HG02840 (cell line): ENCODE results near the gene STK40.

Experiments
- ATAC-seq: cut with Tn5 transposase; IDR thresholded peaks from one replicate; pipeline ENCODE4 v1.9.1; 2021; ENCODE audit warnings: mild to moderate bottlenecking, moderate library complexity, moderate number of reproducible peaks; ENCODE audit not compliant: unreplicated experiment, low FRiP score

Gene STK40

GRCh38 chr1:36346741-36347370 is 38.9 kb downstream of the STK40 start:
- ATAC-seq: no peak

GRCh38 chr1:36345353-36345752 is 40.4 kb downstream of the STK40 start:
- ATAC-seq: no peak

- no peak for ATAC-seq
Observed at GRCh38 chr1:36344395-36344680, 41.4 kb downstream of the STK40 start.

- ATAC-seq: no peak
Observed at GRCh38 chr1:36343651-36344394, 41.9 kb downstream of the STK40 start.

- ATAC-seq: no peak
Observed at GRCh38 chr1:36342426-36343185, 43.1 kb downstream of the STK40 start.

- ATAC-seq: no peak
Observed at GRCh38 chr1:36341626-36342320, 44.0 kb downstream of the STK40 start.

- ATAC-seq: no peak
Observed at GRCh38 chr1:36339615-36340014, 46.1 kb downstream of the STK40 start.

GRCh38 chr1:36339215-36339614 is 46.5 kb downstream of the STK40 start:
- no peak for ATAC-seq

GRCh38 chr1:36337830-36338229 is 47.9 kb downstream of the STK40 start:
- ATAC-seq: no peak

- no peak for ATAC-seq
Observed at GRCh38 chr1:36330940-36331339, 54.8 kb downstream of the STK40 start.

- ATAC-seq: no peak
Observed at GRCh38 chr1:36329817-36330216, 55.9 kb downstream of the STK40 start.

GRCh38 chr1:36328713-36329112 is 57.0 kb downstream of the STK40 start:
- no peak for ATAC-seq

- ATAC-seq: no peak
Observed at GRCh38 chr1:36328088-36328480, 57.6 kb downstream of the STK40 start.

- no peak for ATAC-seq
Observed at GRCh38 chr1:36327421-36328087, 58.2 kb downstream of the STK40 start.

- ATAC-seq: no peak
Observed at GRCh38 chr1:36326499-36326898, 59.2 kb downstream of the STK40 start.

- no peak for ATAC-seq
Observed at GRCh38 chr1:36324353-36324703, 61.4 kb downstream of the STK40 start.

- ATAC-seq: no peak
Observed at GRCh38 chr1:36323636-36324352, 61.9 kb downstream of the STK40 start, which contains the start of gene EVA1B. Gene EVA1B (minus strand): TSS chr1:36323645. CDS start chr1:36323037, 608 bp downstream.

GRCh38 chr1:36322786-36323635 is 62.7 kb downstream of the STK40 start:
- ATAC-seq: no peak
